ENCODE data around the gene FHOD3.

Gene FHOD3

DNA sequence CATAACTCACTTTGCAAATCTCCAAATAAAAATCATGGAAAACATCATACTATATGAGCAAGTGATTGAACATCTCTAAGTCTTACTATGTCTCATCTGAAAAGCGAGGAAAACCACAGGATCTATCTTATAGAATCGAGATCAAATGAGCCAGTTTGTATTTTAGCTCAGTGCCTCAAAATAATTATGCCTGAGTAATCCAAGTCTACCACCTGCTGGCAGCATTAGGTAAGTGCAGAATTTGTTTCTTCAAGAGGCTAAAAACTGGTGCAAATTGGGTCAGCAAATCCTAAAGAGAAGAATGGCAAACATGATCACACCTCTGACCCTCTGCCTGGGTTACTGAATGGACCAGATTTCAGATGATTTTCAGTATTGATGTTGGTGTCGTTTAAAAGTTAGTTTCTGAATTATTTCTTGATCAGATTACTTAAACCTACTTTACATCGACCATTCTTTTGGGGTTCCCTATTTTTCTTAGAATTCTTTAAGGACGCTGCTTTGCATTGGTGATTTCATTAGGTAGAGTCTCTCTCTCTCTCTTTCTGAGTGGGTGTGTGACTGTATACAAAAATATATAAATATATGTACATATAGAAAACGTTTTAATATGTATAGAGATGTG, 12.7 kb upstream of the FHOD3 start:
- in situ Hi-C loops (cut with HindIII; ENCODE audit: low pct_ligation_motif_present, low sequenced_read_pairs) = no loop called here
- peak; percentile 69 for DNase-seq
- peaks cover 8% of the 10 kb centered on the region for H3K27me3 ChIP-seq (replicated peaks)

DNA sequence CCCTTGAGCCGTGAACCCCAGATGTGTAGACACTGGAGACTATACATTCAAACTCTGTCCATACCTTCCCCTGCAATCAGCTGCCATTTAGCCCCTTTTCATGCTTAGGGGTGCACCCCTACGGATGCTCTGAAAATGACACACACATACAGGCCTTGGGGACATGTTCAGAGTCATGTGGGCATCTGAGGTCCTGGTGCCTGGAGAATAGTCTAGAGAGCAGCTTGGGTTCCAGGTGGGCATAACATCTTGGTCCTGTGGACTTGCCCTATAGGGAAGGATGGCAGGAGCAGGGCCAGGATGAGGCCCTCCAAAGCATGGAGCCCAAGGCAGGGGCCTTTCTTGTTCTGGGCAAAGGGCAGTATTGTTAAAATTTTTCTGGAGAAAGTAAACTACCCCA, 9.9 kb upstream of the FHOD3 start:
- no peak for DNase-seq
- H3K4me3 ChIP-seq (ENCODE audit: low read depth, low read length) = no peak overlapping the region
- H3K36me3 ChIP-seq (replicated peaks) = no peaks in the 10 kb centered on the region
- no peaks in the 10 kb centered on the region for H3K27me3 ChIP-seq (replicated peaks)
- H3K27ac ChIP-seq = no peak overlapping the region
- TF ChIP-seq CTCF (IDR thresholded peaks at IDR 0.05; ENCODE audit: low read depth, low read length, missing control alignments) = no peak
- in situ Hi-C loops (cut with HindIII; ENCODE audit: low pct_ligation_motif_present, low sequenced_read_pairs) = no loop called here

More for the DNA sequence above, 12.7 kb upstream of the FHOD3 start:
- peak; percentile 82 for TF ChIP-seq CTCF (IDR thresholded peaks at IDR 0.05; ENCODE audit: low read depth, low read length, missing control alignments)
- Histone ChIP-seq H3K27ac (no peak overlapping the region), H3K36me3 (replicated peaks) (no peaks in the 10 kb centered on the region), H3K4me3 (ENCODE audit: low read depth, low read length) (no peak overlapping the region)

GRCh38 chr18:36288689-36289088, 8.8 kb upstream of the FHOD3 start:
- Histone ChIP-seq H3K4me3 (ENCODE audit: low read depth, low read length) (no peak overlapping the region), H3K36me3 (replicated peaks) (no peaks in the 10 kb centered on the region)
- TF ChIP-seq CTCF (IDR thresholded peaks at IDR 0.05; ENCODE audit: low read depth, low read length, missing control alignments) = no peak

DNA sequence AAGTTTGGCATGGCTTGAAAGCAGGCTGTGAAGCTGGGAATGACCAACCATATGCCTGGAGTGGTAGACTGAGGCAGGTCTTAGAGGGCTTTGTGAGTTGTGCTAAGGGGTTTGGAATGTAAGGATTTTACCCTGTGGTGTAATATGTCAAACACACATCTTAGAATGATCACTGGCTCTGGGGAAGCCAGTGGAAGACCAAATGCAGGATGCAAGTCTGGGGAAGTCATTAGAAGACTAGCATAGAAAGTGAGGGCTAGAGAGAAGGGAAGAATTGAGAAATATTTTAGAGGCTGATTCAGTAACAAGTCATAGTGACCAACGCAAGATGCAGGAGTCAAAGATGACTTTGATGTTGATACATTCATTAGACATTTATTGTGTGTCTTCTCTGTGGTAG, 3.5 kb upstream of the FHOD3 start:
- DNase-seq = no peak
- Histone ChIP-seq H3K4me3 (ENCODE audit: low read depth, low read length) (no peak overlapping the region), H3K27ac (no peak overlapping the region), H3K27me3 (replicated peaks) (no peaks in the 10 kb centered on the region), H3K36me3 (replicated peaks) (no peaks in the 10 kb centered on the region)
- in situ Hi-C loops (cut with HindIII; ENCODE audit: low pct_ligation_motif_present, low sequenced_read_pairs) = no loop called here
- no peak for TF ChIP-seq CTCF (IDR thresholded peaks at IDR 0.05; ENCODE audit: low read depth, low read length, missing control alignments)

More at GRCh38 chr18:36288689-36289088, 8.8 kb upstream of the FHOD3 start:
- Histone ChIP-seq H3K27me3 (replicated peaks) (no peaks in the 10 kb centered on the region), H3K27ac (no peak overlapping the region)
- DNase-seq = no peak
- in situ Hi-C loops (cut with HindIII; ENCODE audit: low pct_ligation_motif_present, low sequenced_read_pairs) = no loop called here

DNA sequence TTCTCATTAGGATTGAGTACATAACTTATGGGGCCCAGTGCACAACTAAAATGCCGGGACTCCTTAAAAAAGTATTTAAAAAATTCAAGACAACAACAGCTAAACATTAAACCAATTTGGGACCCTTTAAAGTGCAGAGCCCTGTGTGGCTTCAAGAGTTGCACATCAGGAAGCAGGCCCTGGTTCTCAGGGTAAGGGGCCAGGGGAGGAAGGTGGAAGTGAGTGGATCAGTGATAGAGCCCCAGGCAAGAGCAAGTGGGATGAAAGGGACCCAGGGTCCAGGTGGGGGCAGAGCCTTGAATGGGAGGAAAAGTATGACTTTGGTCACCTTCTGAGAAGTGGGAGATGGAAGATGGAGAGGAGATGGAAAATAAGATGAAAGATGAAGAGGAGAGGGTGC, 2.3 kb upstream of the FHOD3 start:
- Histone ChIP-seq H3K36me3 (replicated peaks) (no peaks in the 10 kb centered on the region), H3K27ac (no peak overlapping the region), H3K27me3 (replicated peaks) (no peaks in the 10 kb centered on the region), H3K4me3 (ENCODE audit: low read depth, low read length) (no peak overlapping the region)
- TF ChIP-seq CTCF (IDR thresholded peaks at IDR 0.05; ENCODE audit: low read depth, low read length, missing control alignments) = no peak
- in situ Hi-C loops (cut with HindIII; ENCODE audit: low pct_ligation_motif_present, low sequenced_read_pairs) = no loop called here
- no peak for DNase-seq

DNA sequence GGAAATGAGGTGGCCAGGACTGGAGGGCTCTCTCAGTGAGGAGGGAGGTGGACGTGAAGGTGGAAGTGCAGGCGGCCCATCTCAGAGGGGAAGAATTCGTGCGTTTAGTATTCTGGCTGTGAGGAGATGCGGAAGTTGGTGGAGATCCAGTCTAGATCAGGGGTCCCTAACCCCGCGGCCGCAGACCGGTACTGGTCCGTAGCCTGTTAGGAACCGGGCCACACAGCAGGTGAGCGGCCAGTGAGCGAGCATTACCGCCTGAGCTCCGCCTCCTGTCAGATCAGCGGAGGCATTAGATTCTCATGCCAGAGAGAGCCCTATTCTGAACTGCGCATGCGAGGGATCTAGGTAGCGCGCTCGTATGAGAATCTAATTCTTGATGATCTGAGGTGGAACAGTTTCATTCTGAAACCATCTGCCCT, 1.6 kb upstream of the FHOD3 start:
- no peak for TF ChIP-seq CTCF (IDR thresholded peaks at IDR 0.05; ENCODE audit: low read depth, low read length, missing control alignments)
- no peak for DNase-seq
- Histone ChIP-seq H3K27me3 (replicated peaks) (no peaks in the 10 kb centered on the region), H3K4me3 (ENCODE audit: low read depth, low read length) (peak overlapping the region; percentile 15), H3K27ac (no peak overlapping the region), H3K36me3 (replicated peaks) (no peaks in the 10 kb centered on the region)
- in situ Hi-C loops (cut with HindIII; ENCODE audit: low pct_ligation_motif_present, low sequenced_read_pairs) = no loop called here

Measured in brain microvascular endothelial cell (primary cell).